Measurements from ENCODE around the gene EHD1. TPM values are rescaled to one million over a fixed set of nuclear protein-coding genes. Genes with fewer than 3 reads are reported as not detected.
"Not testable (repeated sequence)": the region's sequence is repeated elsewhere in the genome, so short reads cannot be mapped to it uniquely, and the experiment has no call there.

EHD1 gene
- total RNA-seq, 1 donor from 2014 or later, result 60.4 TPM

- DNase-seq (ENCODE audit: low read depth), result no peak
These were observed 45.8 kb downstream of the EHD1 start for GRCh38 chr11:64832467-64833197.

GRCh38 chr11:64831411-64831891 lies 47.0 kb downstream of the EHD1 start:
- DNase-seq (ENCODE audit: low read depth), result no peak

DNA sequence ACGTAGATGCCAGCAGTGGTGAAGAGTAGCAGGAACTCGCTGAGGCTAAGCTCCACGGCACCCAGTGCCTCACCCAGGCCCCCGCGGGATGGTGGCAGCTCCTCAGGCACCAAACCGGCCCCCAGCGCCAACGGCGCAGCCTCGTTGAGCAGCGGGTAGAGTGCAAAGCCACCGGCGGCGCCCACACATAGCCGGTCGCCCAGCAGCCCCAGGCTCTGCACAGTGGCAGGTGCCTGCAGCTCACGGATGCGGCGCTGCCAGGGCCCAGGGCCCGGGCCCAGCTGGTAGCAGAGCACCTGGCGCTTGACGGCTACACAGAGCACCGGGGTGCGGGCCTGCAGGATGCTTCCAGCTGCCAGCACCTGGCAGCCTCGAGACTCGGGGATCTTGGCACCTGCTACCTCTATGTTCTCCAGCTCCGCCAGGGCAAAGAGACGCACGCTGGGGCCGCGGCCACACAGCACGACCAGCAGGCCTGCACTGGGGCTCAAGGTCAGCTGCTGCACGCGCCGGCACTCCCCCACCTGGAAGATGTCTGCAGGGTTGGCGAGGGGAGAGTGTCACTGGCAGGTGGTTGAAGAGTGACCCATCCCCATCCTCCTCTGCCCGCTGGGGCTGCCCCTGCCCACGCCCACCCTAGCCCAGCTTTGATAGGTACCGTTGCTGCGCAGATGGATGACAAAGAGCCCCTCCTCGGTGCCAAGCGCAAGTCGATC lies 48.7 kb downstream of the EHD1 start:
- no peak for DNase-seq (ENCODE audit: low read depth)

DNA sequence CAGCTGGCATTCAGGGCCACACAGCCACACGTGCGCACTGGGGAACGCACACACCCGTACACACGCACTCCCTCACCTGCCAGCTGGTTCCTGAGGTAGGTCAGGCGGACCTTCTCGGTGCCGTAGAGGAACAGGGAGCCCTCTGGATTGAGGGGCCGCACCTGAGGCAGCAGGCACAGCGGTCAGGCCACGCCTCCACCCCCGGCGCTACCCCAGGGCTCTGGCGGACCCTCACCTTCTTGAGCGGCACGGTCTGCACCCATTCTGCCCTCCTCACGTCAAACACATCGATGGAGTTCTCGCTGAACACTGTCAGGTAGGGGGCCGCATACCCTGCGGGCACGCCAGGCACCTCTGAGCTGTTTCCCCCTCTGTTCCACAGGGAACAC lies 51.0 kb downstream of the EHD1 start:
- no peak for DNase-seq (ENCODE audit: low read depth)

- DNase-seq (ENCODE audit: low read depth), result no peak
These were observed 51.6 kb downstream of the EHD1 start for GRCh38 chr11:64826578-64827450.

DNA sequence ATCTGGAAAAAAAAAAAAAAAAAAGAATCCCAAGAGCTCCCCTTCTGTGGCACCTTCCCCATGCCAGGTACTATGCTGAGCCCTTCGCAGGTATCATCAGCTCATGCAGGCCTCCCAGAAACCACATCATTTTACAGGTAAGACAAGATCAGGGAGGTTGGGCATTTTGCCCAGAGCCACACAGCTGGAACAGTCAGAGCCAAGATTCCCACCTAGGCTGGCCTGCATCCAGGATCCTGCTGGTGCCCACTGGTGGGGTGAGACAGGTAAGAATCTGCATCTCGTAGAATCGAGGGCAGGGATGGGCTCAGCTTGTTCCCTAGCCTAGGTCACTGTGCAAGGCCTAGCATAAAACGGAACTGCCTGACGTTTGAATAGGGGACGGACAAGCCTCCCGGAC lies 52.4 kb downstream of the EHD1 start:
- no peak for DNase-seq (ENCODE audit: low read depth)

- DNase-seq (ENCODE audit: low read depth), result no peak
These were observed 54.8 kb downstream of the EHD1 start for GRCh38 chr11:64823568-64824119.

DNA sequence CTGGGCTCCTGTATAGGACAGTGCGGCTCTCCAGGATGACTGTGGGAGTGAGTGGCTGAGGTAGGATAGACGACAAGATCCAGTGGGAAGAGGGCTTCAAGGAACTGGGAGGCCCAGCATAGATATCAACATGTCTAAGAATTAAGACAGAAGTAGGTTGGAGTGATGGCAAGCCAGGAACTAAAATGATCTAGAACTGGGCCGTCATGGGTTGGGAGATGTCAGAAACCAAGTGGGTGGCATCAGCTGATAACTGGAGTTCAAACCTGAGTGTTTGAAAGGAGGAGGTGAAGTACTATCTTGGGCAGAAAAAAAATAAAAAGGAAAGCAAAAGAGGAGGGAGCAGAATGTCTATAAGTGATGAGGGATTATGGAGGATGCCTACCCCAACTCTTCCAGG lies 60.9 kb downstream of the EHD1 start:
- no peak for DNase-seq (ENCODE audit: low read depth)

DNA sequence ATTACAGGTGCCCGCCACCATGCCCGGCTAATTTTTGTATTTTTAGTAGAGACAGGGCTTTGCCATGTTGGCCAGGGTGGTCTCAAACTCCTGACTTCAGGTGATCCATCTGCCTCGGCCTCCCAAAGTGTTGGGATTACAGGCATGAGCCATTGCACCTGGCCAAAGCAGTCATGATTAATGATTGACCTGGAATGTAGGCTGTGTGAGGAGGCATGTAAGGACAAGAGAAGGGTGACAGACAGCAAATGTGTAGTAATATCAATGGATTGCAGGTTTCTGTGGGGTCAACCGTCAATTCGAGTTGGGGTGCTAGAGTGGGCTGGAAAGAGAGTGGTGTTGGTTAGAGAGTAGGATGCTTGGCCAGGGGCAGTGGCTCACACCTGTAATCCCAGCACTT lies 63.0 kb downstream of the EHD1 start:
- DNase-seq (ENCODE audit: low read depth), result not testable (repeated sequence)

DNA sequence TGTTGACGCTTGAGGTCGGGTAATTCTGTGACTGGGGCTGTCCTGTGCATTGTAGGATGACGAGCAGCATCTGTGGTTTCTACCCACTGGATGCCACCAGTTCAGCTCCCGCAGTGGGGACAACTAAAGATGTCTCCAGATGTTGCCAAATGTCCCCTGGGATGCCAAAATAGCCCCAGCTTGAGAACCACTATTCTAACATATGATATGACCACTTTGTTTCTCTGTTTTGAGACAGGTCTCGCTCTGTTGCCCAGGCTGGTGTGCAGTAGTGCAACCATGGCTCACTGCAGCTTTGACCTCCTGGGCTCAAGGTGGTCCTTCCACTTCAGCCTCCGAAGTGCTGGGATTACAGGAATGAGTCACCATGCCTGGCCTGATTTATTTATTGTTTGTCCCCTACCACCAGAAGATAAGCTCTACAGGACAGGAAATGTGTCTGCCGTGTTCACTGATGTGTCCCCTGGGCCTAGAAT lies 63.7 kb downstream of the EHD1 start:
- no peak for DNase-seq (ENCODE audit: low read depth)

DNA sequence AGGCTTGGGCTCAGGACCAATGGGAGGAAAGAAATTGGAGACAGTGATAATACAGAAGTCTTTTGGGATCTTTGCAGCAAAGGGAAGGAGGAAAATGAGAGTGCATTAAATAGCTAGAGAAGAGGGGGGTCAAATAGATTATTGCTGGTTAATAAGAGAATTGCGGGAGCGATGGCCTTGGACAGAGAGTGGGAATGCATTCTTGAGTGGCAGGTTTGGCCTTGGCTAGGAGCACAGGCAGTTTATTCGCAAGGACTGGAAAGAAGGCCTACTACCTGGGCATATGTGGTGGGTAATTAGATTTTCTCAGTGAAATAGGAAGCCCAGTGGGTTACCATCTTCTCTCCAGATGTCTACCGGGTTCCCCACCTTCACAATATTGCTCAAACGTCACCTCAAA lies 64.6 kb downstream of the EHD1 start:
- DNase-seq (ENCODE audit: low read depth), result no peak

DNA sequence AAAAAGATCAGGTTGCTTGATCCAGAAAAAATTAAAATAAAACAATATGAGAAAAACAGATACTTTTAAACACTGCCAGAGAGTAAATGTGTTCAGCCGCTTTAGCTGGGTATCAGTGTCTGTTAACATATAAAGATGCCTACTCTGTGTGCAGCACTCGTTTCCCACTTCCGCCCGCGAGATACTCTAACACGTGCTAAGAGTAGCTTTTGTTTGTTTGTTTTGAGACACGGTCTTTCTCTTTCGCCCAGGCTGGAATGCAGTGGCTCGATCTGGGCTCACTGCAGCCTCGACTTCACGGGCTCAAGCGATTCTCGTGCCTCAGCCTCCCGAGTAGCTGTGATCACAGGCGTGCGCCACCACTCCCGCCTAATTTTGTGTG lies 67.5 kb downstream of the EHD1 start:
- no peak for DNase-seq (ENCODE audit: low read depth)

GRCh38 chr11:64810271-64810890 lies 68.0 kb downstream of the EHD1 start, which contains the start of gene MEN1:
MEN1 (minus strand) TSS chr11:64810551; CDS start chr11:64810109, 442 bp downstream.
- peak; percentile 97 for DNase-seq (ENCODE audit: low read depth)

DNA sequence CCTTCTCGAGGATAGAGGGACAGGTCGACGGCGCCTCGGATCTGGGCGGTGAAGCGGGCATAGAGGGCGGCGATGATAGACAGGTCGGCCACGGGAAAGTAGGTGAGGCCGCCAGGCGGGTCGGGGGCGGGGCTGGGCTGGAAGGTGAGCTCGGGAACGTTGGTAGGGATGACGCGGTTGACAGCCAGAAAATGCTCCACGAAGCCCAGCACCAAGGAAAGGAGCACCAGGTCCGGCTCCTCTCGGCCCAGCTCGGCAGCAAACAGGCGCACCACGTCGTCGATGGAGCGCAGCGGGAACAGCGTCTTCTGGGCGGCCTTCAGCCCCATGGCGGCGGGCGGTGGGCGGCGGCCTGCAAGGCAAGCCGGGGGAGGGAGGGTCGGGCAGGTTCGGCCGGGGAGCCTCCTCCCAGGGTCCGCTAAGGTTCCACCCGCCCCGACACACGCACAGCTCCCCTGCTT lies 68.6 kb downstream of the EHD1 start:
- no peak for DNase-seq (ENCODE audit: low read depth)

- no peak for DNase-seq (ENCODE audit: low read depth)
These were observed 72.9 kb downstream of the EHD1 start for GRCh38 chr11:64805481-64805880.

DNA sequence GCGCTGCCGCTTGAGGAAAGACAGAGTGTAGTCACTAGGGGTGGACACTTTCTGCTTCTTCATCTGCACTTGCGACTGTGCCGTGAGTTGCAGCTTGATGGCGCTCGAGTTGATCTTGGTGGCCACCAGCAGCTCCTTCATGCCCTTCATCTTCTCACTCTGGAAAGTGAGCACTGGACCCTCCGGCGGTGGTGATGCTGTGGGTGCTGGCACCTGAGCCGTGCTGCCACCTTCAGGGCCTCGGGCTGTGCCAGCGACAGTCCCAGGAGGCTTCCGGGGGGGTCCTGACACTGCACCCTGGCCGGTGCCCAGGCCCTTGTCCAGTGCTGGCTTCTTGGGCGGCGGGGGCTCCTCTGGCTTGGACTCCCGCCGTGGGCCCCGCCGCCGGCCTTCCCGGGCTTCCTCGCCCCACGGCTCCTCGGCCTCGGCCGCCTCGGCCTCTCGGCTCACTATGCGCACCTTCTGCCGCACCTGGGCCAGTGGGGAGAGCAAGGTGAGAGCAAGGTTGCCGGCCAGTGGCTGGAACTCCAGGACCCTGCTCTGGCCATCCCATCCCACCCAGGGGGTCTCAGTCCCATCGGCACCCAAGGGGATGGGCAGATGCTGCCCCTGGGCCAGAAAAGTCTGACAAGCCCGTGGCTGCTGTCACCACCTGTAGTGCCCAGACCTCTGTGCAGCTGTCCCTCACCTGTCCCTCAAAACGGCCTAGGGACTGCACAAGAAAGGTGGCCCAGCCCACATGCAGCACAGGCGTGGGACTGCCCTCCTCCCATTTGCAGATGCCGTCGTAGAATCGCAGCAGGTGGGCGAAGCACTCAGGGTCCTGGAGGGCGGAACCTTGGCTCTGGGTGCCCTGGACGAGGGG lies 73.8 kb downstream of the EHD1 start:
- no peak for DNase-seq (ENCODE audit: low read depth)

- DNase-seq (ENCODE audit: low read depth), result no peak
These were observed 74.5 kb downstream of the EHD1 start for GRCh38 chr11:64803846-64804345.

- peak; percentile 88 for DNase-seq (ENCODE audit: low read depth)
These were observed 75.1 kb downstream of the EHD1 start, which contains the start of gene MAP4K2 for GRCh38 chr11:64803158-64803845. MAP4K2 (minus strand) TSS chr11:64803214; CDS start chr11:64803149, 65 bp downstream.
